Stimulated activated CD8-positive, alpha-beta memory T cell treated with anti-CD3 and anti-CD28 coated beads, Interleukin-12 subunit alpha, Interleukin-12 subunit beta, amount 100 ng/mL, for 1 hour (primary cell): ENCODE data around the gene TBC1D22B.

ENCODE experiments used
- DNase-seq: peaks from one replicate; pipeline ENCODE4 v3.0.0-alpha.2; 2020; ENCODE audit warnings: low read depth

TBC1D22B gene, protein sequence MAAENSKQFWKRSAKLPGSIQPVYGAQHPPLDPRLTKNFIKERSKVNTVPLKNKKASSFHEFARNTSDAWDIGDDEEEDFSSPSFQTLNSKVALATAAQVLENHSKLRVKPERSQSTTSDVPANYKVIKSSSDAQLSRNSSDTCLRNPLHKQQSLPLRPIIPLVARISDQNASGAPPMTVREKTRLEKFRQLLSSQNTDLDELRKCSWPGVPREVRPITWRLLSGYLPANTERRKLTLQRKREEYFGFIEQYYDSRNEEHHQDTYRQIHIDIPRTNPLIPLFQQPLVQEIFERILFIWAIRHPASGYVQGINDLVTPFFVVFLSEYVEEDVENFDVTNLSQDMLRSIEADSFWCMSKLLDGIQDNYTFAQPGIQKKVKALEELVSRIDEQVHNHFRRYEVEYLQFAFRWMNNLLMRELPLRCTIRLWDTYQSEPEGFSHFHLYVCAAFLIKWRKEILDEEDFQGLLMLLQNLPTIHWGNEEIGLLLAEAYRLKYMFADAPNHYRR

DNA sequence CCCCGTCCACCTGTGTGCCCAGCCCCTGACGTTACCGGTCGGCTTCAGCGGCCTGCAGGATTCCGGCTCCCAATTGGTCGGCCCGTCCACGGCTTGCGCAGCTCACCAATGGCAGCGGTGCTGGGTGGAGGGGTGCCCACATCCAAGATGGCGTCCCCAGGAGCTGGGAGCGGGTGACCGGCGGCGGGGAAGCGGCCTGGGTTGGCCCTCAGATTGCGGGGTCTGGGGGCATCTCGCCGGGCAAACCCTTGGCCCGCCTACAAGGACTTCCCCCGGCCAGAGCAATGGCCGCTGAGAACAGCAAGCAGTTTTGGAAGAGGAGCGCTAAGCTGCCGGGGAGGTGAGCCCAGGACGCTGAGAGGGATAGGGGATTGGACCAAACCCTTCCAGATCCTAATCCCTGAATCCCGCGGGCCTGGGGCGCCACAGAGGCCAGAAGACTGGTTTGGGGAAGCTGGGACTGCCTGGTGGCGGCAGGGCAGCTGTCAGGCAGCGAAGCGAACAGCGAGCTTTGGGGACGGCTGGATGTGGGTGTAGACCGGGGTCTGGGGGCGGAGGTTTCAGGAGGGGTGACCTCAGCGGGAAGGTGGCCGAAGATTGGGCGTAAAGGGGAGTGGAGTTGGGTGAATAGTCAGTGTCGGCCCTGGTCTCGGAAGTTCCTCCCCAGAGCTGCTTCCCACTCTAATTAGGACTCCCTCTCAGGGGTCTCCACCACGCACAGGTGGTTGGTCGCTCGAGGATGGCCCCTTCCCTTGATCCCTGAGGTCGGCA is at the start of gene TBC1D22B, which contains the start of gene TMEM217:
TBC1D22B (plus strand) TSS at position 139 of the 771 bp plus-strand sequence; CDS start at position 285, 146 bp downstream.
TMEM217 (minus strand) TSS at position 511 of the 771 bp plus-strand sequence. CDS start 39,114 bp downstream, outside the sequence.
- DNase-seq: peak; percentile 93

DNA sequence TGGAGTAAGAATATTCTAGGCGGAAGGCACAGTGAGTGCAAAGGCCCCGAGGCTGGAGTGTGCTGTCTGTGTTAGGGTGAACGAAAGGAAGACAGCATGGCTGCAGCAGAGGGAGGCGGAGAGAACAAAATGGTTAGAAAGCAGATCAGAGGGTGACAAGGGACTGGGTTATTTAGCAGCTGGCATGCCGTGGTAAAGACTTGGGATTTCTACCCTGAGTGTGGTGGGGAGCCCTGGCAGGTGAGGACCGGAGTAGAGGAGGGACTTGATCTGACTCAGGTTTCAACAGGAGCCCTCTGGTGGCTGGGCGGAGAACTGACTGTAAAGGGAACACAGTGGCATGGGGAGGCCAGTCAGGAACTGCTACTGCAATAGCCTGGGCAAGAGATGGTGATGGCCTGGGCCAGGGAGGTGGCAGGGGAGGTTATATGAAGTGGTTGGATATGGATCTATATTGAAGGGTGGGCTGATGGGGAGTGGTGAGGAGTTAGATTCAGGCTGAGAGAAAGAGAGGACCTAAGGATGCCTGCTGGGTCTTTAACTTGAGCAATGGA is 49.6 kb upstream of the TBC1D22B start:
- DNase-seq: peak; percentile 79

DNA sequence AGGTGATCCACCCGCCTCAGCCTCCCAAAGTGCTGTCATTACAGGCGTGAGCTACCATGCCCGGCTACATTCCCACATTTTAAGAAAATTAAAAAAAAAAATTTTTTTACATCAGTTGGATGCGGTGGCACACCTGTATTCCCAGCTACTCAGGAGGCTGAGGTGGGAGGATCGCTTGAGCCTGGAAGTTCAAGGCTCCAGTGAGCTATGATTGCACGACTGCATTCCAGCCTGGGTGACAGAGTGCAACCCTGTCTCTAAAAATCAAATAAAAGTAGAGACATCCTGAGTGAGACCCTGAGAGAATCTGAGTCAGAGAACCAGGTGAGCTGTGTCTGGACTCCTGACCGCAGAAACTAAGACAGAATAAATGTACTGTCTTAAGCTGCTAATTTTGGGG is 48.8 kb upstream of the TBC1D22B start:
- DNase-seq: no peak

DNA sequence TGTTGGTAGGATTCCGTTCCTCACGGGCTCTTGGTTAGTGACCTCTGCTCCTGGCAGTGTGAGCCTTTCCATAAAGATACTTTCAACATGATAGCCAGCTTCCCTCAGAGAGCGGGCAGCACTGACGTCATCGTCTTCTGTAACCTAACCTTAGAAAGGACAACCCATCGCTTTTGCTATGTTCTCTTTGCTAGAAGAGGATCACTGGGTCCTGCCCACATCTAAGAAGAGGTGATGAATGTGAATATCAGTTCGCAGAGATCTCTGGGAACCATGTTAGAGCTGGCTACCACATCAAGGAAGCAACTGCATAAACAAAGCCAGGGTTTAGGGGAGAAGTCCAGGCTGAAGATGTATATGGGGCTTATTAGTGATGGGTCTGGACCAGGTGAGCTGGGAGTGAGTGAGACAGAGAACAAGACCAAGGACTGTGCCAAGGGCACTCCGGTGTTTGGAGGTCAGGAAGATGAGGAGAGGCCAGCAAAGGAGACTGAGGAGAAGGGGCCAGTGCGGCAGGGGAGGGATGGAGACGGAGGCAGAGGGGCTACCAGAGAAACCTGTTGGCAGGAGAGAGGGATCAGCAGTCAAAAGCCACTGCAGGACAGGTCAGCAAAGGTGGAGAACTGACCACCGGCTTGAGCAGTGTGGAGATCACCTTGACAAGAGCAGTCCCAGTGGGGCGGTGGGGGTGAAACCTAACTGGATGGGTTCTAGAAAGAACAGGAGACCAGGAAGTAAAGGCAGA is 47.9 kb upstream of the TBC1D22B start:
- no peak for DNase-seq

GRCh38 chr6:37210313-37210968 is 47.1 kb upstream of the TBC1D22B start:
- DNase-seq: peak; percentile 71

GRCh38 chr6:37212268-37212667 is 45.3 kb upstream of the TBC1D22B start:
- no peak for DNase-seq

GRCh38 chr6:37218061-37218460 is 39.5 kb upstream of the TBC1D22B start:
- DNase-seq: no peak

DNA sequence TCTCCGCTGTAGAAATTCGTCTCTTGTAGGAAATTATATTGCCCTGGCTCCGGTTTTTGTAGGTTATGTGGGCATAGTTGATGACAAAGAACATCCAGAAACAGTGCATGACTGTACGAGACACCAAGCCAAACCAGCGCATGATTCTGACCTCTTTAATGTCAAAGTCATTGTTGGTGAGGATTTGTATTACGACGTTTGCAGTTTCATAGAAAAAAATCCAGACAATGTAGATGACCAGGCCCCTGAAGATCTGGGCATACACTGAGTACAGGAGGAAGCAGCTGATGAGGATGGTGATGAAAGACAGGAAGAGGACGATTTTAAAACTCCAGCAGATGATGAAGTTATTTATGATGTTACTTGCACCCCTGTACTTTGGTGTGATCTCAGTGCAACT is 39.1 kb upstream of the TBC1D22B start:
- no peak for DNase-seq

GRCh38 chr6:37221585-37222124 is 35.9 kb upstream of the TBC1D22B start:
- no peak for DNase-seq

DNA sequence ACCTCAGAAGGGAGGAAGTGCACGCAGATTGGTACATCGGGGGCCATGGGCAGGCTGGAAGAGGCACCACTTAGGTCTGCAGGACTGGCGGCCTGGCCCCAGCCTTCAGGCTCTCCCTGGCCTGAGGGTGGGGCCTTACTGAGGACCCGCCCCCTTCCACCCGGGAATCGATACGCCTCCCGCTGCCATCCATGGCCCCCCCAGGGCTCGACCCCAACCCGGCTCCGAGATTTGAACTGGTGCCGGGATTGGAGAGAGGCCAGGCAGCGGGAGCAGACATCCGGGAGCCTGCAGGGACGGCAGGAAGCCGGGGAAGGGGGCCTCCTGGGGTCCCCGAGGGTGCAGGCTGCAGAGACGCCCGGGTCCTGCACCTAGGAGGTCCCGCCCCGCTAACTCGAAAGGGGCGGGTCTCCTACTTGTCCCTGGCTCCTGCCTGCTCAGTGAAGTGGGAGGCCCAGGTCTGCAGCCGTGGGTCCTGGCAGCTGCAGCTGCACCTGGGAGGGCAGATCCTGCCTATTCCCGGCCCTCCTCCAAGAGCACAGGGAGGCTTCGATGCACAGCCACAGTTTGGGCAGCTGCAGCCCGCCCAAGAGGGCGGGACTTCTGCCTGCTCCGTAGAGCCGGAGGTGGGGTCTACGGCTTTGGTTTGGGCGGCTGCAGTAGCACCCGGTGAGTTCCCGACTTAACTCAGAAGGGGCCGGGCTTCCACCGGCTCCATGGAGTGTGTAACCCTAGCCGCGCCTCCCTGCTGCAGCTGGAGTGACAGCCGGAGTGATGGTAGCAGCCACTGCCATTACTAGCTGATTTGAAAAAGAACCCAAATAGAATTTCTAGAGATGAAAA is 35.2 kb upstream of the TBC1D22B start:
- DNase-seq: peak; percentile 41

DNA sequence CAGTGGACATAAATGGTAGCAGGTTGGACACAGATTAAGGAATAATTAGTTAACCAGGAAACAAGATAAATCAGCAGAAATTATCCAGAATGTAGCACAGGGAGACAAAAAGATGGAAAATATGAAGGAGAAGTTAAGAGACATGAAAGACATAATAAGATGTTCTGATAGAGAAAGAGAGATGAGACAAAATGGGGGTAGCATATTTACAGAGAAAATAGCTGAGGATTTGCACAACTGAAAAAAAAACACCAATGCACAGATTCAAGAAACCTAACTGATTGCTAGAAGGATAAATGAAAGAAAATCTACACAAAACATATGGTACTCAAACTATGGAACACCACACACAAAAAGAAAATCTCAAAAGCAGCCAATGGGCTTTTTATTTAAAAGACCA is 34.6 kb upstream of the TBC1D22B start:
- DNase-seq: no peak

DNA sequence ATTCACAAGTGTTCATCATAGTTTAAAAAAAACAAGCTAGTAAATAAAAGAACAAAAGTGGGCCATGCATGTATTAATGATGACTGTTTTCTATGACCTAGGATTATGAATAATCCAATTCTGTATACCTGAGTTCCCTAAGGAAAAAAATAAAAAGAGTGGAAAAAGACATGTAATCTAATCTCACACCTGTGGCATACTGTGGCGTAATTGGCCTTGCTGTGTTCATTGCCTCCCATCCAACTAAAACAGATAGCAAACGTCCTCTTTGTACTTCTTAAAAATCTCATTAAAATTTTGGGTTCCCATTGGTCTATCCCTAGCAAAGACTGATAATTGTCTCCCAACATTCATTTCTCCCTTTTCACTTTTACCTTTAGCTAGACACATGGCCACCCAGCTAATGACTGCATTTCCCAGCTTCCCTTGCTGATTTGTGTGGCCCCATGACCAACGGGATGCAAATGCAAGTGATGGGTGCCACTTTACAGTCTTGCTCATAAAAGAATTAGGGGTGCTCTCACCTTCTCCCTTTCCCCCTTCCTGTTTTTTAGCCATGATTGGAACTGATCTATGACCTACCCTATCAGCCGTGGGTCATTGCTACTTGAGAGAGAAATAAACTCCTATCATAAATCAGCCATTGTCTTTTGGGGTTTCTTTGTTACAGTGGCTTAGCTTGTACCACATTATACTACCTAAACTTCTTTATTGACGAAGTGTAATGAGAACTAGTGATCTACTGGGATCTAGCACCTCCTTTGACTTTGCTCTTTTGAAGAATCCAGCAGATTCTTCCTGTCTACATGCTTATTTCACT is 32.0 kb upstream of the TBC1D22B start:
- DNase-seq: no peak

DNA sequence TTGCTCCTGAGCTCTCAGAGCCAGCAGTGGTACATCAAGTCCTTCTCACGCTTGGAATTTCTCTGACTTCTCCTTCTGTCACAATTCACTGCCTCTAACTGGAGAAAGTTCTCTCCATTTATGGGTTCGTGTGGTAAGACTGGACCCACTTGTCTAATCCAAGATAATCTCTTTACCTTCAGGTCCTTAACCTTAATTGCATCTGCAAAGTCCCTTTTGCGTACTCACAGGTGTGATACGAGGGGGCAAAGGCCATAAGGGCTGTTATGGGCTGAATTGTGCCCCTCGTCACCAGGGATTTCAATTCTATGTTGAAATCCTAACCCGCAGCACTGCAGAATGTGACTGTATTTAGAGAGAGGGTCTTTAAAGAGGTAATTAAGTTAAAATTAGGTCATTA is 27.5 kb upstream of the TBC1D22B start:
- DNase-seq: no peak

- no peak for DNase-seq
Measured at GRCh38 chr6:37232430-37233017, 25.0 kb upstream of the TBC1D22B start.

GRCh38 chr6:37233541-37233940 is 24.0 kb upstream of the TBC1D22B start:
- DNase-seq: no peak

- DNase-seq: no peak
Measured at GRCh38 chr6:37236921-37237320, 20.7 kb upstream of the TBC1D22B start.

DNA sequence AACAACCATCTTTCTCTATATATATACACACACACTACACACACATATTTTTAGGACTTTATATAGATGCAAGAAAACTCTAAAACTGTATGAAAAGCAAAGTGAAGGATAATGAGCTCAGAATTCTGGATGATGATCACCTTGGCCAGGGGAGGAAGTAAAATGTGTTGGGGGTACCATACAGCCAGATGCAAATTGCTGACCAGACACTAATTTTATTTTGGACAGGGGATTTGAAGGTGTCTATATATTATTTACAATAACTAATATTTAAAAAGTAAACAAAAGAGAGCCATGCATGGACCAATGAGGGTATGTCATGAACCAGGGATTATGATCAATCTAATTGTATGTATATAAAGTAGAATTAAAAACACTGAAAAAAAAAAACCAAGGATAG is 19.8 kb upstream of the TBC1D22B start:
- no peak for DNase-seq

DNA sequence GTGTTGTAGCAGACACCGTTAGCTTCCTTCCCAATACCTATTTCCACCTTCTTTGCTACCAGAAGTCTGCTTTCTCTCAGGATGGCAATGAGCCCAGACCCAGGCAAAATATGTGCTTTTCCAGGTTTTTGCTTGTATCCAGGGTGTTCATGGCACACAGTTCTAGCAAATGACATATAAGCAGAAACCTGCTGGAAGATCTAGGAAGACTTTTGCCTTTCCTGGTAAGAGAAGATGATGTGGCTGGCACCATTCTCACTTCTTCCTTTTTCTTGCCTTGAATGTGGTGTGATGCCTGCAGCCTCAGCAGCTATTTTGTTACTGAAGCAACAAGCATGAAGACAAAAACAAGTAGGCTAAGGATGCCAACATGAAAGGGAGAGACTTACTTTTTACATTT is 19.2 kb upstream of the TBC1D22B start:
- no peak for DNase-seq

- no peak for DNase-seq
Measured at GRCh38 chr6:37239526-37239925, 18.0 kb upstream of the TBC1D22B start.
